Activated CD8-positive, alpha-beta T cell treated with anti-CD3 and anti-CD28 coated beads for 36 hours (primary cell): ENCODE measurements around the gene AQP1. TPM values are rescaled to one million over a fixed set of nuclear protein-coding genes. Genes with fewer than 3 reads are reported as not detected.

Experiments
- ATAC-seq: fragments of 200-7000 bp; cut with Tn5 transposase; one replicate; pipeline ENCODE4 v1.10.0; 2021; ENCODE audit warnings: mild to moderate bottlenecking, moderate library complexity
- CTCF ChIA-PET: fragments of 350-600 bp; sonication (Branson Sonifier 250); formaldehyde crosslinking; loops from one replicate; lab custom pipeline; 2021; ENCODE audit warnings: antibody characterized with exemption; lab: Charles Lee
- POLR2A ChIA-PET: fragments of 350-600 bp; sonication (Branson Sonifier 250); formaldehyde crosslinking; loops from one replicate; lab custom pipeline; 2021; ENCODE audit warnings: antibody characterized with exemption; lab: Charles Lee
- DNase-seq: peaks from one replicate; pipeline ENCODE4 v3.0.0-alpha.2; 2020
- H3K27ac Mint-ChIP-seq: one replicate; pipeline ENCODE4 v1.8.0; 2021; ENCODE audit warnings: mild to moderate bottlenecking, mixed read lengths
- H3K27me3 Mint-ChIP-seq: one replicate; pipeline ENCODE4 v1.8.0; 2021; ENCODE audit warnings: mixed read lengths
- H3K36me3 Mint-ChIP-seq: one replicate; pipeline ENCODE4 v1.8.0; 2021; ENCODE audit warnings: low read depth, mixed read lengths
- H3K4me1 Mint-ChIP-seq: one replicate; pipeline ENCODE4 v1.8.0; 2021; ENCODE audit warnings: low read depth, mixed read lengths
- H3K4me3 Mint-ChIP-seq: one replicate; pipeline ENCODE4 v1.8.0; 2021; ENCODE audit warnings: mild to moderate bottlenecking, moderate library complexity, mixed read lengths
- H3K9me3 Mint-ChIP-seq: one replicate; pipeline ENCODE4 v1.8.0; 2021; ENCODE audit warnings: mixed read lengths
- CTCF ChIP-seq: fragments of 200-600 bp; IDR thresholded peaks from one replicate; pipeline ENCODE4 v1.8.0; 2022; ENCODE audit warnings: antibody characterized with exemption, mild to moderate bottlenecking
- intact Hi-C: fragments of 100-400 bp; cut with micrococcal nuclease; formaldehyde crosslinking; loops from one replicate; pipeline ENCODE4 v1.10.0; 2022
- total RNA-seq, 2 experiments: library from RNA; stranded (reverse); gene quantifications; one replicate each; pipeline ENCODE4 v1.2.3, GENCODE V29; 2021

The AQP1 gene
- total RNA-seq, 2 experiments from 2014 or later: 0.22 to 0.27 TPM

GRCh38 chr7:30928254-30928872 lies 16.7 kb downstream of the AQP1 start:
- intact Hi-C loops: no loop called here
- H3K36me3 Mint-ChIP-seq: no peaks in the 10 kb centered on the region
- POLR2A ChIA-PET: no interaction called here
- ATAC-seq (no peak), DNase-seq (no peak)
- H3K9me3 Mint-ChIP-seq: peaks cover 3% of the 10 kb centered on the region
- CTCF ChIA-PET: interaction anchor here (0.7 kb wide), 1 partner anchor 10 kb away, joined by 3 read pairs; no protein-coding TSS in a partner anchor
- no peak overlapping the region for H3K4me3 Mint-ChIP-seq
- no peak for TF ChIP-seq CTCF
- H3K27ac Mint-ChIP-seq: no peak overlapping the region
- no peaks in the 10 kb centered on the region for H3K27me3 Mint-ChIP-seq
- no peaks in the 10 kb centered on the region for H3K4me1 Mint-ChIP-seq

GRCh38 chr7:30929686-30930085 lies 18.0 kb downstream of the AQP1 start:
- ATAC-seq: no peak
- ChIA-PET CTCF (interaction anchor here (0.8 to 1.9 kb wide), 3 partner anchors 9 to 139 kb away, joined by 3 to 17 read pairs (median 3); no protein-coding TSS in a partner anchor), POLR2A (no interaction called here)

GRCh38 chr7:30930621-30931020 lies 19.0 kb downstream of the AQP1 start:
- ATAC-seq (no peak), DNase-seq (no peak)
- Mint-ChIP-seq H3K4me1 (no peaks in the 10 kb centered on the region), H3K4me3 (no peak overlapping the region), H3K36me3 (no peaks in the 10 kb centered on the region), H3K9me3 (peaks cover 3% of the 10 kb centered on the region), H3K27ac (no peak overlapping the region), H3K27me3 (no peaks in the 10 kb centered on the region)
- intact Hi-C loops: no loop called here
- CTCF ChIA-PET: interaction anchor here (0.8 to 1.9 kb wide), 2 partner anchors 8 to 140 kb away, joined by 3 to 17 read pairs; no protein-coding TSS in a partner anchor
- POLR2A ChIA-PET: no interaction called here
- no peak for TF ChIP-seq CTCF

More at GRCh38 chr7:30929686-30930085, 18.0 kb downstream of the AQP1 start:
- Mint-ChIP-seq H3K27ac (no peak overlapping the region), H3K9me3 (peaks cover 3% of the 10 kb centered on the region), H3K4me3 (no peak overlapping the region), H3K4me1 (no peaks in the 10 kb centered on the region), H3K27me3 (no peaks in the 10 kb centered on the region), H3K36me3 (no peaks in the 10 kb centered on the region)
- intact Hi-C loops: no loop called here
- DNase-seq: no peak
- TF ChIP-seq CTCF: no peak

- Mint-ChIP-seq H3K4me1 (no peaks in the 10 kb centered on the region), H3K27me3 (no peaks in the 10 kb centered on the region), H3K27ac (no peak overlapping the region), H3K36me3 (no peaks in the 10 kb centered on the region), H3K9me3 (peaks cover 3% of the 10 kb centered on the region), H3K4me3 (no peak overlapping the region)
- ATAC-seq: no peak
- no peak for TF ChIP-seq CTCF
- ChIA-PET CTCF (interaction anchor here (1.9 kb wide), 1 partner anchor 8 kb away, joined by 17 read pairs; no protein-coding TSS in a partner anchor), POLR2A (no interaction called here)
- intact Hi-C loops: no loop called here
- DNase-seq: no peak
These were observed 19.7 kb downstream of the AQP1 start for GRCh38 chr7:30931161-30931928.
